ENCODE results near the gene OTULINL.

Gene OTULINL

GRCh38 chr5:14607104-14607503 is 25.5 kb downstream of the OTULINL start:
- DNase-seq = no peak

GRCh38 chr5:14608169-14608568 is 26.6 kb downstream of the OTULINL start:
- DNase-seq = no peak

- DNase-seq = no peak
Observed at GRCh38 chr5:14611737-14612136, 30.1 kb downstream of the OTULINL start.

- DNase-seq = no peak
Observed at GRCh38 chr5:14614490-14614889, 32.9 kb downstream of the OTULINL start.

GRCh38 chr5:14615365-14615764 is 33.8 kb downstream of the OTULINL start:
- DNase-seq = no peak

- DNase-seq = no peak
Observed at GRCh38 chr5:14617441-14617840, 35.8 kb downstream of the OTULINL start.

GRCh38 chr5:14627270-14627669 is 45.7 kb downstream of the OTULINL start:
- no peak for DNase-seq

- DNase-seq = peak; percentile 55 to 63
Observed at GRCh38 chr5:14628346-14628745, 46.8 kb downstream of the OTULINL start.

- DNase-seq = no peak
Observed at GRCh38 chr5:14630671-14631070, 49.1 kb downstream of the OTULINL start.

- DNase-seq = no peak
Observed at GRCh38 chr5:14635656-14636055, 54.1 kb downstream of the OTULINL start.

GRCh38 chr5:14640765-14641164 is 59.2 kb downstream of the OTULINL start:
- DNase-seq = no peak

GRCh38 chr5:14644623-14645237 is 63.1 kb downstream of the OTULINL start:
- no peak for DNase-seq

- DNase-seq = no peak
Observed at GRCh38 chr5:14650052-14650451, 68.5 kb downstream of the OTULINL start.

- no peak for DNase-seq
Observed at GRCh38 chr5:14655146-14655741, 73.7 kb downstream of the OTULINL start.

GRCh38 chr5:14656898-14657297 is 75.3 kb downstream of the OTULINL start:
- no peak for DNase-seq

GRCh38 chr5:14659821-14660607 is 78.4 kb downstream of the OTULINL start:
- DNase-seq = no peak

GRCh38 chr5:14660833-14661232 is 79.2 kb downstream of the OTULINL start:
- no peak for DNase-seq
